Measurements from ENCODE around the gene ITGB2.

ITGB2 gene

DNA sequence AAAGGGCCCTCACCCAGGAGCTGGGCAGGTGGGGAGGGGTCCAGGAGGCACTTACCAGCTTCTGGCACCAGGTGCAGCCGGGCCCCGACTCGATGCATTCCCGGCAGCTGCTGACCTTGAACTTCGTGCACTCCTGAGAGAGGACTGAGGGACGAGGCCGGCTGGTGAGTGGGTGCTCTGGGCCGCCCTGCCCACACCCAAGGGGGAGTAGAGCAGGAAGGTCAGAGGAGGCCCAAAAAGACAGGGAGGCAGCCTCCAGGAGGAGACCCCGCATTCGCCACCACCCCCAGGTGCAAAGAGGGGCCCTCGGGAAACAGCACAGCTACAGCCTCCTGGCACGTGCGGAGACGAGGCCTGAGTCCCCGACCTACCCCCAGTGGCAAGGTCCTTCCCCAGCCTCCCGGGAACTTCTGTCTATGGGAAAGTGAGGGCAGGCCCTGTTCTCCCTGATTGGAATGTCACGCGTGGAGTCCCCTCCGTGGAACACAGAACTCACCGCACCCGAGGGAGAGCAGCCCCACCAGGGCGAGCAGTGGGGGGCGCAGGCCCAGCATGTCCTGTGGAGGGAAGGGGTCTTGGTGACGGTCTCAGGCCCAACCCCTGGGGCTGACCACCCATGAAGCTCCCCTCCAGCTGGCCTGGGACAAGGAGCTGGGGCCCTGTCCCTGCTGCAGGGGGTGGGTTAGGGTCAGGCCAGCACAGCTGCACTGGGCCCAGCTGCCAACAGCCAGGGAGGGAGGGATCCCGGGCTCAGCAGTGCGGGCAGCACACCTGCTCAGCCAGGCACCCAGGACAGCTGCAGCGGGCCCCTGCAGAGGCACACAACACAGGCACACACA, 10.3 kb downstream of the ITGB2 start:
- DNase-seq (ENCODE audit: low spot score): no peak

GRCh38 chr21:44909719-44910118, 11.0 kb downstream of the ITGB2 start:
- no peak for DNase-seq (ENCODE audit: low spot score)

- DNase-seq (ENCODE audit: low spot score): no peak
These were observed 11.8 kb downstream of the ITGB2 start for GRCh38 chr21:44908908-44909307.

GRCh38 chr21:44907966-44908895, 12.5 kb downstream of the ITGB2 start:
- DNase-seq (ENCODE audit: low spot score): no peak

DNA sequence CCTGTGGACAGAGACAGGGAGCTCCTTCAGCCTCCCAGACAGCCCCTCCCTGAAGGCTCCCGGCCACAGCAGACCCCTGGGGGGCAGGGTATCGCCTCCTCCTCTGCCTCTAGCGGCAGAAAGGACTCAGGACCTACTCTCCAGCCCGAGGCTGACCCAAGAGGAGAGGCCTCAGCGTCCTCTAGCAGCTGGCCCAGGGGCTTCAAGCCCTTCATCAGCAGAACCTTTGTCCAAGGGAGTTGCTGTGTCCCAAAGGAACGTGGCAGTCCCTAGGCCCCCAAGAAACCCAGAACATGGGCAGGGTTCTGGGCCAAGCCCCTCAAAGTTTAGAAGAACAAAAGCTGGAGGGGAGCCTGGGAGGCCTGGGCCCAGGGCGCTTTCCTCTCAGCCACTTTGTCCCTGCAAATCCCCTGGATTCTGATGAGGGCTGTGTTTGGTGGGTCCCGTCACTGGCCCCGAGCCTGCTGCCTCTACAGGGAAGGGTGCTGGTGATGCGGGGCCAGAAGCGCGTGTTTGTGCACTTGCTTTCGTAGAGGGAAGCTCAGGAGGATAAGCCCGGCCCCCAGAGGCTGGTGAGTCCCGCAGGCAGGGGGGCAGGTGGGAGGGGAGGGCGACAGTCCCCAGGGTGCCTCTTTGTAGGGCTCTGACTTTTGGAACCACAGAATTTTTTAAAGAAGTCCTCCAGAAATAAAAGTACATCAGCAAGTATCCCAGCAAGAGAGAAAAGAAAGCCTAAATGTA, 13.3 kb downstream of the ITGB2 start:
- no peak for DNase-seq (ENCODE audit: low spot score)

DNA sequence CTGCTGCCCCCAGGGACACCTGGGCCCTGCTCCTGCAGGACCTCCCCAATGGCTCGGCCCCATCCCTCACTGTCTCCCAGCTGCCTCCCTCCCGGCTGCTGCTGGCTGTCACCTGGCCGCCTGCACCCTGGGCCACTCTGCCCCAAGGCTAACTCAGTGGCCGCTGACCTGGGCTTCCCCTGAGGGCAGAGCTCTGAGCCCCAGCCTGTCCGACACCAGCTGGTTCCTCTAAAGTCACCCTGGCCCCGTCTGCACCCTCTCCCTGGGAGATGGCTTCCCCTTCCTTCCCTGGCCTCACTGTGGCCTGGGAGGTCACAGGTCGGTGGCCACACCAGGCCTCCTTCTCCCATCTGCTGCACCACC, 15.0 kb downstream of the ITGB2 start:
- no peak for DNase-seq (ENCODE audit: low spot score)

- no peak for DNase-seq (ENCODE audit: low spot score)
These were observed 15.5 kb downstream of the ITGB2 start for GRCh38 chr21:44905016-44905727.

- no peak for DNase-seq (ENCODE audit: low spot score)
These were observed 16.4 kb downstream of the ITGB2 start for GRCh38 chr21:44904141-44904923.

GRCh38 chr21:44903689-44904088, 17.0 kb downstream of the ITGB2 start:
- no peak for DNase-seq (ENCODE audit: low spot score)

DNA sequence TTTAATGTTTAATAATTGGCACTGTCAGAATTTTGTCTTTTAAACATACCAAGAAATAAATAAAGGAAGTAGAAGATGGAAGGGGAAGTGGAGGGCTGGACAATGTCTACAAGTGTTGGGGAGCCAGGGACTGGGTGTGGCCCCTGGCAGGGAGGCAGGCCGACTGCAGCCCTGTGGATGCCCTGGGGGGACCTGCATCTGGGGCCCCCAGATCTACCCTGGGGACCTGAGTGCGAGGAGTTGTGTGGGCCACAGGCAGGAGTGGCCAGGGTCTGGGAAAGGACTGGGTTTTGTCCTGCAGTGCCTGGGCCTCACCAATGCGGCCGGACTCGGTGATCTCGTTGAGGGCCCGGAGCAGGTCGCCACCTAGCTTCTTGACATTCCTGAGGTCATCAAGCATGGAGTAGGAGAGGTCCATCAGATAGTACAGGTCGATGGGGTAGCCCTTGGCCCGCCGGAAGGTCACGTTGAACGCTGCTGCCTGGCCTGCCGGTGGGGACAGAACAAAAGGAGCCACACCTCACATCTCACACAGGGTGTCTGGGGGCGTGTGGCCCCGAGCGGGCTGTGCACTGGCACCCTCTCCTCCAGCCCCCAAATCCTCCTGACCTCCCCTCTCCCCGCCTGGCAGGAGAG, 17.5 kb downstream of the ITGB2 start:
- DNase-seq (ENCODE audit: low spot score): no peak

DNA sequence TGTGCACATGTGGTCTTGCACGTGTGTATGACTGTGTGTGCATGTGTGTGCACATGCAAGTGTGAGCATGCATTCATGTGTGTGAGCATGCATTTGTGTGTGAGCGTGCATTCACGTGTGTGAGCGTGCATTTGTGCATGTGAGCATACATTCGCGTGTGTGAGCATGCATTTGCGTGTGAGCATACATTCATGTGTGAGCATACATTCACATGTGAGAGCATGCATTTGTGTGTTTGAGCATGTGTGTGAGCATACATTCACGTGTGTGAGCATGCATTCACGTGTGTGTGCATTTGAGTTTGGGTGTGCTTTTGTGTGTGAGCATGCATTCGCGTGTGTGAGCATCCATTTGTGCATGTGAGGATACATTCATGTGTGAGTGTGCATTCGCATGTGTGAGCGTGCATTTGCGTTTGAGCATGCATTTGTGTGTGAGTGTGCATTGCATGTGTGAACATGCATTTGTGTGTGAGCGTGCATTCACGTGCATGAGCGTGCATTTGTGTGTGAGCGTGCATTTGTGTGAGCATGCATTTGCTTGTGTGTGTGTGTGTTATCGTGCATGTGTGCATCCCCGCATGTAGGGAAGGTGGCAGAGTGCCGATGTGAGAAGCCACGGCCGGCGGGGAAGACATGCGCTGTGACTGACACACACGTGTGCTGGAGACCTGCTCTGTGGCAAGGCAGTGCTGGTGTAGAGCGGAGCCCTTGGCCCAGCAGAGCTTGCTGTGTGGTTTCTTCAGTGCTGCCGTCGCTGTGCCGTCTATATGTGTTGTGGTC, 18.2 kb downstream of the ITGB2 start:
- DNase-seq (ENCODE audit: low spot score): no peak

DNA sequence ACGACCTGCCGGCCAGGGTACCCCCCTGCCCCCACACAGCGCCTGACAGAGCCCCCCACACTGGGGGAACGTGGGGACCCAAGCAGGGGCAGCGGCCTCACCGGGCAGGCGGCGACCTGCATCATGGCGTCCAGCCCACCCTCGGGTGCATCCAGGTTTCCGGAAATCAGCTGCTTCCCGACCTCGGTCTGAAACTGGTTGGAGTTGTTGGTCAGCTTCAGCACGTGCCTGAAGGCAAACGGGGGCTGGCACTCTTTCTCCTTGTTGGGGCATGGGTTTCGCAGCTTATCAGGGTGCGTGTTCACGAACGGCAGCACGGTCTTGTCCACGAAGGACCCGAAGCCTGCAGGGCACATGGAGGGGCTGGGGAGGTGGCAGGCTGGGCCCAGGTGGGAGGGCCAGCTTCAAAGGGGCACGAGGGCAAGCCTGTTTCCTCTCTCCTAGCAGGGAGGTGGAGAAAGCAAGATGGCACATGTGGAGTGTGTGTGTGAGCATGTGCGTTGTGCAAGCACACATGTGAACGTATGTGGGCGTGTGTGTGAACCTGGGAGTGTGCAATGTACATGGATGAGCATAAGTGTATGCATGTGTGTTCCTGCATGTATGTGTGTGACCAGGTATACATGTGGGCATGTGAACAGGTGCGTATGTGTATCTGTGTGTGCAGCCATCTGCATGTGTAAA, 19.2 kb downstream of the ITGB2 start:
- no peak for DNase-seq (ENCODE audit: low spot score)

GRCh38 chr21:44900559-44901251, 20.0 kb downstream of the ITGB2 start:
- no peak for DNase-seq (ENCODE audit: low spot score)

DNA sequence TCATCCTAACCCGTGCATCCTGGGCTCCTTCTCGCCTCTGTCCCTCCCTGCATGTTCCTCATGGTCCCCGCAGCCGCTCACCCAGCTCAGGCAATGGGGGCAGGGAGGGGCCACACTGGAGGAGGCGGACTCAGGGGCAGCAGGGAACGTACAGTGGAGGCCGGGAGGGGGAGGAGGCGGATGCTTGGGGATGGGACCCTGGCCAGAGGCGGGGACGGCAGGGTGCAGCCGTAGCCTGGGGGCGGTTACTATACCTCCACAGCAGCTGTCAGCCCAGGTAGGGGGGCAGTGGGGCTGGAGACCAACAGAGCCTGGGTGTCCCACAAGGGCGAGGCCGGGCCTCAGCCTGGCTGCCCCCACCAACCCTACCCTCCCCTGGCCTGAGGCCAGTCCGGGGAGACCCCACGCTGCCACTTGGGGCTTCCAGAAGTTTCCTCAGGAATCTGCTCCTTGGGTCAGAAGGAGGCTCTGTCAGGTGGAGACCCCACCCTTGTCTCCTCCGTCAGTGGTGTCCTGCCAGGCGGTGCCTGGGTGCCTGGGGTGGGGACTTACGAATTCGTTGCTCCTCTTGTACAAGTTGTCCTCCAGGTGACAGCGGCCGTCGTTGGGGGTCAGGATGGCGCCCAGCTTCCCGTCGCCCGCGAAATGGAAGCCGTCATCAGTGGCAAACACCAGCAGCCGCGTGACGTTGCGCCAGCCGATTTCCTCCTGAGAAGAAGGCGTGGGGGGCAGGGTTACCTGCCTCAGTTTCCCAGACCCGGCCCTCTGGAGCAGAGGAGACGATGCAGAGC, 20.7 kb downstream of the ITGB2 start:
- no peak for DNase-seq (ENCODE audit: low spot score)

GRCh38 chr21:44898851-44899767, 21.6 kb downstream of the ITGB2 start:
- DNase-seq (ENCODE audit: low spot score): no peak

DNA sequence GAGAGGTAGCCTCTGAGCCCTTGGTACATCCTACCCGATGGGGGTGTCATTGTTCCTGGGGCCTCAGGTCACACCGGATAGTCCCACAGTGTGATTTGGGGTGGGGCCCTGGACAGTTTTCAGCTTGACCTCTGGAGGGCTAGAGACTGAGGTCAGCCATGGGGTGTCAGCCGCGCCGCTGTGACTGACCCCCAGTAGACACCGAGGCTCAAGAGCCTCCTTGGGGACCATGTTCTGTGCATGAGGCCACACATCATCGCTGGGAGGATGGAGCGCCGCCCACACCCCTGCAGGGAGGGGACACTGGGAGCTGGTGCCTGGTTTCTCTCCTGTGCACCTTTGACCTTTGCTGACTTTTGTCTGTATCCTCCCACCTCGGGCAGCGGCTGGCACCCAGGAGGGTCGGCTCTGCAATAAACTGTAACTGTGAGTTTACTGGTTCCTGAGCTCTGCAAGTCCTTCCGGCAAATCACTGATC, 22.6 kb downstream of the ITGB2 start:
- DNase-seq (ENCODE audit: low spot score): no peak
